Activated CD8-positive, alpha-beta memory T cell treated with anti-CD3 and anti-CD28 coated beads, Interleukin-2, amount 10 ng/mL, durations not matched to agents 7 days and 5 days (primary cell): ENCODE measurements around the gene ALMS1. TPM values are rescaled to one million over a fixed set of nuclear protein-coding genes. Genes with fewer than 3 reads are reported as not detected.
A peak's percentile ranks its signal among the peaks of the same experiment; 100 is the strongest.
"Not testable (repeated sequence)": the region's sequence is repeated elsewhere in the genome, so short reads cannot be mapped to it uniquely, and the experiment has no call there.

Experiments
- ATAC-seq: fragments of 150-1000 bp; cut with Tn5 transposase; one replicate; pipeline ENCODE4 v1.10.0; 2021; ENCODE audit warnings: moderate library complexity
- CTCF ChIA-PET: fragments of 350-600 bp; sonication (Branson Sonifier 250); formaldehyde crosslinking; loops from one replicate; lab custom pipeline; 2021; ENCODE audit warnings: antibody characterized with exemption; lab: Charles Lee
- DNase-seq: peaks from one replicate; pipeline ENCODE4 v3.0.0-alpha.2; 2020
- H3K27ac Mint-ChIP-seq: one replicate; pipeline ENCODE4 v1.8.0; 2021; ENCODE audit warnings: mild to moderate bottlenecking, mixed read lengths
- H3K27me3 Mint-ChIP-seq: one replicate; pipeline ENCODE4 v1.8.0; 2021; ENCODE audit warnings: mixed read lengths
- H3K36me3 Mint-ChIP-seq: one replicate; pipeline ENCODE4 v1.8.0; 2021; ENCODE audit warnings: mild to moderate bottlenecking, mixed read lengths
- H3K4me1 Mint-ChIP-seq: one replicate; pipeline ENCODE4 v1.8.0; 2021; ENCODE audit warnings: mixed read lengths
- H3K4me3 Mint-ChIP-seq: one replicate; pipeline ENCODE4 v1.8.0; 2021; ENCODE audit warnings: mild to moderate bottlenecking, moderate library complexity, mixed read lengths
- H3K9me3 Mint-ChIP-seq: one replicate; pipeline ENCODE4 v1.8.0; 2022; ENCODE audit warnings: low read depth, mixed read lengths
- total RNA-seq, 2 experiments: library from RNA; stranded (reverse); gene quantifications; one replicate each; pipeline ENCODE4 v1.2.3, GENCODE V29; 2021

ALMS1 gene
- total RNA-seq, 2 experiments from 2014 or later, result 12.9 to 19.6 TPM

GRCh38 chr2:73614997-73615396 is 229.4 kb downstream of the ALMS1 start:
- no peak for DNase-seq
- Mint-ChIP-seq H3K27me3 (no peaks in the 10 kb centered on the region), H3K27ac (no peak overlapping the region), H3K4me3 (no peak overlapping the region), H3K36me3 (no peaks in the 10 kb centered on the region), H3K4me1 (peaks cover 6% of the 10 kb centered on the region), H3K9me3 (no peaks in the 10 kb centered on the region)
- ATAC-seq, result no peak
- CTCF ChIA-PET, result no interaction called here

GRCh38 chr2:73619925-73620324 is 234.3 kb downstream of the ALMS1 start:
- H3K4me1 Mint-ChIP-seq, DNase-seq, H3K9me3 Mint-ChIP-seq, H3K27me3 Mint-ChIP-seq, H3K36me3 Mint-ChIP-seq, ATAC-seq, H3K4me3 Mint-ChIP-seq, H3K27ac Mint-ChIP-seq: not testable (repeated sequence)
- CTCF ChIA-PET, result interaction anchor here (0.6 kb wide), 1 partner anchor 60 kb away, joined by 3 read pairs; no protein-coding TSS in a partner anchor

- DNase-seq, H3K27ac Mint-ChIP-seq, H3K4me3 Mint-ChIP-seq, H3K36me3 Mint-ChIP-seq, H3K9me3 Mint-ChIP-seq, CTCF ChIA-PET, H3K4me1 Mint-ChIP-seq, ATAC-seq: not testable (repeated sequence)
- H3K27me3 Mint-ChIP-seq, result peaks cover 15% of the 10 kb centered on the region
These were observed 238.4 kb downstream of the ALMS1 start for GRCh38 chr2:73624036-73624435.

- H3K9me3 Mint-ChIP-seq, H3K36me3 Mint-ChIP-seq, H3K4me1 Mint-ChIP-seq, H3K4me3 Mint-ChIP-seq, CTCF ChIA-PET, H3K27ac Mint-ChIP-seq, DNase-seq, ATAC-seq: not testable (repeated sequence)
- H3K27me3 Mint-ChIP-seq, result peaks cover 15% of the 10 kb centered on the region
These were observed 239.0 kb downstream of the ALMS1 start for GRCh38 chr2:73624625-73625024.

- H3K9me3 Mint-ChIP-seq, ATAC-seq, H3K4me3 Mint-ChIP-seq, H3K27ac Mint-ChIP-seq, DNase-seq, H3K4me1 Mint-ChIP-seq, CTCF ChIA-PET, H3K36me3 Mint-ChIP-seq: not testable (repeated sequence)
- peaks cover 18% of the 10 kb centered on the region for H3K27me3 Mint-ChIP-seq
These were observed 240.6 kb downstream of the ALMS1 start for GRCh38 chr2:73626237-73626636.

DNA sequence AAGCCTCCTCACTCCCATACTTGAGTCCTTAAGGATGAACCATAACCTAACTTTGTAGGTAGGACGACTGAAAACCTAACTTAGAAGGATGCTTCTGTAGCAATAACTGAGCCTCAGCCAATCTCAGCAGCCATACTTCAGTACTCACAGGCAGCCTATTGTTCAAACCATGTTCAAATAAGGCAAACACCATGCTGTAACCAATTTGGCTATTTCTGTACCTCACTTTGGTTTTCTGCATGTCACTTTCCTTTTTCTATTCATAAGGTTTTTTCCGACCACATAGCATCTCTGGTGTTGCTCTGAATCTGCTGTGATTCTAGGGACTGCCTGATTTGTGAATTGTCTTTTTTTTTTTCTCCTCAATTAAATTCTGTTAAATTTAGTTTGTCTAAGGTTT is 242.9 kb downstream of the ALMS1 start:
- peak; percentile 6 for ATAC-seq
- H3K4me3 Mint-ChIP-seq, H3K4me1 Mint-ChIP-seq, H3K36me3 Mint-ChIP-seq, H3K9me3 Mint-ChIP-seq, H3K27ac Mint-ChIP-seq, CTCF ChIA-PET, DNase-seq: not testable (repeated sequence)
- peaks cover 20% of the 10 kb centered on the region for H3K27me3 Mint-ChIP-seq

GRCh38 chr2:73630662-73631266 is 245.1 kb downstream of the ALMS1 start:
- H3K27me3 Mint-ChIP-seq, result peaks cover 20% of the 10 kb centered on the region
- ATAC-seq, result peak; percentile 76
- H3K9me3 Mint-ChIP-seq, H3K36me3 Mint-ChIP-seq, H3K4me1 Mint-ChIP-seq, DNase-seq, H3K4me3 Mint-ChIP-seq, CTCF ChIA-PET, H3K27ac Mint-ChIP-seq: not testable (repeated sequence)

GRCh38 chr2:73636977-73637376 is 251.3 kb downstream of the ALMS1 start:
- H3K4me3 Mint-ChIP-seq, DNase-seq, ATAC-seq, H3K9me3 Mint-ChIP-seq, H3K36me3 Mint-ChIP-seq, H3K27ac Mint-ChIP-seq, H3K27me3 Mint-ChIP-seq, CTCF ChIA-PET, H3K4me1 Mint-ChIP-seq: not testable (repeated sequence)

DNA sequence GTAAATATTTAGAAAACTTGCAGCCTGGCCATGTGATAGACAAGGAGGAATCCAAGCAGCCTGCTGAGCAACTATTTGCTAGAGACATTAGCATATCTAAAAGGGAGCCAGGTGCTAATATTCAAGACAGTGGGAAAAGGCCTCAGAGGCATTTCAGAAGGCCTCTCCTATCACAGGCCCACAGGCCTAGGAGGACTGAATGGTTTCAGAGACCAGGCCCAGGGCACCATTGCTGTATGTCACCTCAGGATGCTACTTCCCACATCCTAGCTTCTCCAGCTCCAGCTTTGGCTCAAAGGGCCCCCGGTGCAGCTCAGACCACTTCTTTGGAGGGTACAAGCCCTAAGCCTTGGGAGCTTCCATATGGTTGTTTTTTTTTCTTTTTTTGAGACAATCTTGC is 252.8 kb downstream of the ALMS1 start:
- H3K4me3 Mint-ChIP-seq, result no peak overlapping the region
- ATAC-seq (no peak), DNase-seq (no peak)
- CTCF ChIA-PET, result no interaction called here
- peaks cover 2% of the 10 kb centered on the region for H3K9me3 Mint-ChIP-seq
- H3K27me3 Mint-ChIP-seq, result no peaks in the 10 kb centered on the region
- peaks cover 1% of the 10 kb centered on the region for H3K36me3 Mint-ChIP-seq
- no peak overlapping the region for H3K27ac Mint-ChIP-seq
- H3K4me1 Mint-ChIP-seq, result no peaks in the 10 kb centered on the region

DNA sequence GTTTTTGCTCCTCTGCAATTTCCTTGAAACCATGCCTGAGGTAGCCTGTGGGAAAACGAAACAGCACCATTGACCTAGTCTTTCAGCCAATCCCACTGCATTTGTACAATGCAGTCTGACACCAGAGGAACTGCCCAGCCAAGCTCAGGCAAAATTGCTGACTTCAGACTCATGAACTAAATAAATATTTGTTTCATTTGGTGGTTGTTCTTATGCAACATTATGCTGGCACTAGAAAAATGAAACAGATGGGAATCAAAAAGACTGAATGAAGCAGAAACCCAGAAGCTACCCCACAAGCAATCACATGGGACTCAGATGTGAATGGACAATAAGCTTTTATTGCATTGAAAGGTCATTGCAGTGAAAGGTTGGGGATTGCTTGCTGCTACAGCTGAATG is 254.9 kb downstream of the ALMS1 start:
- CTCF ChIA-PET, result no interaction called here
- Mint-ChIP-seq H3K4me1 (no peaks in the 10 kb centered on the region), H3K4me3 (no peak overlapping the region), H3K9me3 (peaks cover 2% of the 10 kb centered on the region), H3K27ac (no peak overlapping the region), H3K36me3 (peaks cover 1% of the 10 kb centered on the region), H3K27me3 (peaks cover 10% of the 10 kb centered on the region)
- DNase-seq, result no peak
- ATAC-seq, result no peak

DNA sequence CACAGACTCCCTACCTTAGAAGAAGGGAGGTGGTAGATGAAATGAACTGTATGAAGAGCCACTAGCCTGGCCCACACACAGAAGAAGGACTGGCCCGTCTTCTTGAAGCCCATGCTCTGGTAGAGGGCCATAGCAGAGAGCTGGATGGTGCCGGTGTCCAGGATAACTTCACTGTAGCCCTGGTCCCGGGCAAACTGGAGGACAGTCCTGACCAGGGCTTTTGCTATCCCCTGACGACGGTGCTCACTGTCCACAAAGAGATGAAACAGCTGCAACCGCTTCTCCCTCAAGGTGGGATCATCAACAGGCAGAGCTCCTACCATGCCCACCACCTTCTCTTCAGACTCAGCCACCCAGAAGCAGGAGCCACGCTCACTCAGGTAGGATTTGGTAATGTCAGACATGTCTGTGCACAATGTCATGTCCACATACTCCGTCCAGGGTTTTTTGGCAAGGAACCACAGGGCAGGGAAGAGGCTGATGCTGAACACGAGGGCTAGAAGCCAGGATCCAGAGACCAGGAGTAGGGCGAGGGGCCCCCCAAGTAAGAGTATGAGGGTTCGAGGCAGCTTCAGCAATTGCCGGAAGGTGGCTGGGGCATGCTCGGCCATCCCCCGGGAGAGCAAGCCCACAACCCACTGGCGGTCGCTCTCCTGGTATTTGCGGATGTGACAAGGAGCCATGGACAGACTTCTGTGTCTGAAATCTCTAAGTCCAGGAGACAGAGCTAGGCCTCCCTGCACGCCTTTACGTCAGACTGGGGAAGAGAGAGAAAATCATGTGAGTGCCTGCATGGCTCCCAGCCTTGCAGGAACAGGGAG is 255.5 kb downstream of the ALMS1 start:
- H3K27ac Mint-ChIP-seq, result no peak overlapping the region
- DNase-seq (no peak), ATAC-seq (no peak)
- no peaks in the 10 kb centered on the region for H3K4me1 Mint-ChIP-seq
- peaks cover 10% of the 10 kb centered on the region for H3K27me3 Mint-ChIP-seq
- CTCF ChIA-PET, result no interaction called here
- peaks cover 1% of the 10 kb centered on the region for H3K36me3 Mint-ChIP-seq
- H3K9me3 Mint-ChIP-seq, result peaks cover 2% of the 10 kb centered on the region
- no peak overlapping the region for H3K4me3 Mint-ChIP-seq

DNA sequence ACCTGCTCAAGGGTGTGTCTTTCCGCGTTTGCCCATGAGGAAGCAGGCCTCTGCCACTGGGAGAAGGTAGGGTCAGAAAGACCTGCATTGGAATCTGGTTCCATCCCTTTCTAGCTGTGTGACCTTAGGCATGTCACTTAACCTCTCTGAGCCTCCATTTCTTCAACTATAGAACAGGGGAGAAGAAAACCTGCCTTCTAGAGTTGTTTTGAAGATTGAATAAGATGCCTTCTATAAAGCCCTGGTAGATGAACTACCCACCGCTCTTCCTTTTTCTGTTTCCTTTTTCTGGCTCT is 256.1 kb downstream of the ALMS1 start:
- CTCF ChIA-PET, result no interaction called here
- no peak for DNase-seq
- no peaks in the 10 kb centered on the region for H3K4me1 Mint-ChIP-seq

GRCh38 chr2:73642338-73643018 is 256.8 kb downstream of the ALMS1 start, which contains the start of gene NAT8:
TSS of gene NAT8 (minus strand) at chr2:73642422. CDS start at chr2:73641628, 794 bp downstream.
- peaks cover 14% of the 10 kb centered on the region for H3K27me3 Mint-ChIP-seq
- CTCF ChIA-PET, result no interaction called here
- no peaks in the 10 kb centered on the region for H3K4me1 Mint-ChIP-seq
- no peak for ATAC-seq
- H3K9me3 Mint-ChIP-seq, result peaks cover 2% of the 10 kb centered on the region
- H3K4me3 Mint-ChIP-seq, result no peak within 1 kb of the TSS
- peaks cover 1% of the 10 kb centered on the region for H3K36me3 Mint-ChIP-seq
- no peak for DNase-seq
- H3K27ac Mint-ChIP-seq, result no peak within 1 kb of the TSS

More for the DNA sequence above, 256.1 kb downstream of the ALMS1 start:
- Mint-ChIP-seq H3K36me3 (peaks cover 1% of the 10 kb centered on the region), H3K4me3 (no peak overlapping the region), H3K27me3 (peaks cover 14% of the 10 kb centered on the region), H3K9me3 (peaks cover 2% of the 10 kb centered on the region), H3K27ac (no peak overlapping the region)
- ATAC-seq, result no peak

DNA sequence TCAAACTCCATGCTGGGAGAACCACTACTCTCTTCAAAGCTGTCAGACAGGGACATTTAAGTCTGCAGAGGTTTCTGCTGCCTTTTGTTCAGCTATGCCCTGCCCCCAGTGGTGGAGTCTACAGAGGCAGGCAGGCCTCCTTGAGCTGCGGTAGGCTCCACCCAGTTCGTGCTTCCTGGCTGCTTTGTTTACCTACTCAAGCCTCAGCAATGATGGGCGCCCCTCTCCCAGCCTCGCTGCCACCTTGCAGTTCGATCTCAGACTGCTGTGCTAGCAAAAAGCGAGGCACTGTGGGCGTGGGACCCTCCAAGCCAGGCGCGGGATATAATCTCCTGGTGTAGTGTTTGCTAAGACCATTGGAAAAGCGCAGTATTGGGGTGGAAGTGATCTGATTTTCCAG is 262.1 kb downstream of the ALMS1 start:
- H3K36me3 Mint-ChIP-seq, DNase-seq, ATAC-seq, H3K4me3 Mint-ChIP-seq, H3K9me3 Mint-ChIP-seq, CTCF ChIA-PET, H3K27ac Mint-ChIP-seq, H3K4me1 Mint-ChIP-seq: not testable (repeated sequence)
- peaks cover 14% of the 10 kb centered on the region for H3K27me3 Mint-ChIP-seq
